ENCODE data around the gene TTC23. TPM values are rescaled to one million over a fixed set of nuclear protein-coding genes. Genes with fewer than 3 reads are reported as not detected.
"Not testable (repeated sequence)": the region's sequence is repeated elsewhere in the genome, so short reads cannot be mapped to it uniquely, and the experiment has no call there.

Gene TTC23
- total and polyA plus RNA-seq, 7 donors, result 2.1 to 11.2 (median 7.8) TPM

- intact Hi-C loops (cut with DNase I), result no loop called here
- WGBS, 3 donors, result 82 to 83% (median 83%) methylated on average over 1 of the region's 1 CpG
- TF ChIP-seq, protein P1, sequence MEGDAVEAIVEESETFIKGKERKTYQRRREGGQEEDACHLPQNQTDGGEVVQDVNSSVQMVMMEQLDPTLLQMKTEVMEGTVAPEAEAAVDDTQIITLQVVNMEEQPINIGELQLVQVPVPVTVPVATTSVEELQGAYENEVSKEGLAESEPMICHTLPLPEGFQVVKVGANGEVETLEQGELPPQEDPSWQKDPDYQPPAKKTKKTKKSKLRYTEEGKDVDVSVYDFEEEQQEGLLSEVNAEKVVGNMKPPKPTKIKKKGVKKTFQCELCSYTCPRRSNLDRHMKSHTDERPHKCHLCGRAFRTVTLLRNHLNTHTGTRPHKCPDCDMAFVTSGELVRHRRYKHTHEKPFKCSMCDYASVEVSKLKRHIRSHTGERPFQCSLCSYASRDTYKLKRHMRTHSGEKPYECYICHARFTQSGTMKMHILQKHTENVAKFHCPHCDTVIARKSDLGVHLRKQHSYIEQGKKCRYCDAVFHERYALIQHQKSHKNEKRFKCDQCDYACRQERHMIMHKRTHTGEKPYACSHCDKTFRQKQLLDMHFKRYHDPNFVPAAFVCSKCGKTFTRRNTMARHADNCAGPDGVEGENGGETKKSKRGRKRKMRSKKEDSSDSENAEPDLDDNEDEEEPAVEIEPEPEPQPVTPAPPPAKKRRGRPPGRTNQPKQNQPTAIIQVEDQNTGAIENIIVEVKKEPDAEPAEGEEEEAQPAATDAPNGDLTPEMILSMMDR (IDR thresholded peaks at IDR 0.05), result no peak
- H3K36me3 ChIP-seq (ENCODE audit: insufficient read depth in 1 of 2, low read depth in 1 of 2), result peaks cover 0 to 41% of the 10 kb centered on the region in 2 donors
- H3K4me3 ChIP-seq, result no peak overlapping the region
- H3K9me3 ChIP-seq, result no peaks in the 10 kb centered on the region
- no peak overlapping the region for H3K27ac ChIP-seq
- no peaks in the 10 kb centered on the region for H3K4me1 ChIP-seq
- DNase-seq (no peak), ATAC-seq (no peak)
- no peaks in the 10 kb centered on the region for H3K27me3 ChIP-seq (ENCODE audit: insufficient read depth in 3 of 3, low read length in 2 of 3)
Observed at GRCh38 chr15:99239545-99240198, 9.7 kb downstream of the TTC23 start.

DNA sequence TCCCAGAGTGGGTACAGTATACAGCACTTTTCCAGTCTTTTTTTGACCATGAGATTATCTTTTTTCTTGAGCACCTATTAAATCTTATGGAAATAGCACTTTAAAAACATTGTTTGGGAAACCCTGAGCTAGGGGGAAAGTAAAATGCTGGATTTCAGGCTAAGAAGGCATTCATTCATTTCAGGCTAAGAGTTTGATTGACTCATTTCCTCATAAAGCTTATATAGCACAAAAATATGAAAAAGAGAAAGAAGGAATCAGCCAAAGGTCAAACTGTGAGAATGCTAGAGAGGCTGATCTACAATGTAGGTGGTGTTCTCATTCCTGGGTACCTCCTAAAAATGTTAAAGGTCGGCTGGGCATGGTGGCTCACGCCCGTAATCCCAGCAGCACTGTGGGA is 10.5 kb downstream of the TTC23 start:
- Histone ChIP-seq H3K4me3 (no peak overlapping the region), H3K9me3 (no peaks in the 10 kb centered on the region), H3K27me3 (ENCODE audit: insufficient read depth in 3 of 3, low read length in 2 of 3) (no peaks in the 10 kb centered on the region), H3K36me3 (ENCODE audit: insufficient read depth in 1 of 2, low read depth in 1 of 2) (peaks cover 0 to 36% of the 10 kb centered on the region in 2 donors), H3K4me1 (no peaks in the 10 kb centered on the region), H3K27ac (no peak overlapping the region)
- TF ChIP-seq, protein P1 (IDR thresholded peaks at IDR 0.05), result no peak
- intact Hi-C loops (cut with DNase I), result no loop called here
- WGBS, 3 donors, result 95 to 96% (median 96%) methylated on average over 3 of the region's 3 CpGs
- ATAC-seq (no peak), DNase-seq (no peak)

- H3K4me1 ChIP-seq; intact Hi-C loops (cut with DNase I); ATAC-seq; H3K9me3 ChIP-seq; H3K27me3 ChIP-seq (ENCODE audit: insufficient read depth in 3 of 3, low read length in 2 of 3); DNase-seq; H3K4me3 ChIP-seq; H3K27ac ChIP-seq: not testable (repeated sequence)
- H3K36me3 ChIP-seq (ENCODE audit: insufficient read depth in 1 of 2, low read depth in 1 of 2), result peaks cover 0 to 23% of the 10 kb centered on the region in 2 donors
- WGBS, 3 donors, result 92 to 97% (median 95%) methylated on average over 6 of the region's 6 CpGs
Observed at GRCh38 chr15:99234160-99234559, 15.2 kb downstream of the TTC23 start.

- no peak for ATAC-seq
- H3K27ac ChIP-seq, result no peak overlapping the region
- intact Hi-C loops (cut with DNase I), result no loop called here
- H3K9me3 ChIP-seq, result no peaks in the 10 kb centered on the region
- H3K36me3 ChIP-seq (ENCODE audit: insufficient read depth in 1 of 2, low read depth in 1 of 2), result peaks cover 0 to 21% of the 10 kb centered on the region in 2 donors
- DNase-seq, result no peak
- no peaks in the 10 kb centered on the region for H3K4me1 ChIP-seq
- WGBS, 3 donors, result 97 to 99% (median 98%) methylated on average over 2 of the region's 2 CpGs
- TF ChIP-seq, protein P1 (IDR thresholded peaks at IDR 0.05), result no peak
- no peaks in the 10 kb centered on the region for H3K27me3 ChIP-seq (ENCODE audit: insufficient read depth in 3 of 3, low read length in 2 of 3)
- H3K4me3 ChIP-seq, result no peak overlapping the region
Observed at GRCh38 chr15:99232740-99233139, 16.6 kb downstream of the TTC23 start.

- Histone ChIP-seq H3K27ac (no peak overlapping the region), H3K27me3 (ENCODE audit: insufficient read depth in 3 of 3, low read length in 2 of 3) (no peaks in the 10 kb centered on the region), H3K9me3 (no peaks in the 10 kb centered on the region), H3K4me1 (no peaks in the 10 kb centered on the region), H3K36me3 (ENCODE audit: insufficient read depth in 1 of 2, low read depth in 1 of 2) (peaks cover 2 to 40% of the 10 kb centered on the region in 2 donors), H3K4me3 (no peak overlapping the region)
- TF ChIP-seq, protein P1 (IDR thresholded peaks at IDR 0.05), result no peak
- DNase-seq (no peak), ATAC-seq (no peak)
- intact Hi-C loops (cut with DNase I), result no loop called here
- 95 to 97% (median 97%) methylated on average over 4 of the region's 4 CpGs for WGBS, 3 donors
Observed at GRCh38 chr15:99230867-99231266, 18.5 kb downstream of the TTC23 start.
